Tibial nerve (tissue), 4 donors: Measurements from ENCODE around the gene L3MBTL1. TPM values are rescaled to one million over a fixed set of nuclear protein-coding genes. Genes with fewer than 3 reads are reported as not detected.

Experiments
- DNase-seq, 2 donors: peaks; one replicate each; pipeline ENCODE4 v3.0.0-alpha.2; 2019; ENCODE audit warnings: low spot score in 2 of 2
- H3K27ac ChIP-seq, 4 donors: fragments of 200-600 bp; sonication (generic) in 3 of 4; one replicate each; pipeline ENCODE4 v1.5.1; 2017 to 2019; ENCODE audit warnings: mild to moderate bottlenecking in 1 of 4
- H3K27me3 ChIP-seq, 2 donors: fragments of 200-600 bp; sonication (generic) in 1 of 2; one replicate each; pipeline versions ENCODE4 v1.5.1 to v1.6.0; 2017 to 2019
- H3K36me3 ChIP-seq, 3 donors: fragments of 200-600 bp; sonication (generic); one replicate each; pipeline ENCODE4 v1.5.1; 2018 to 2019
- H3K4me1 ChIP-seq, 4 donors: fragments of 200-600 bp; sonication (generic) in 3 of 4; one replicate each; pipeline ENCODE4 v1.5.1; 2017 to 2019
- H3K4me3 ChIP-seq, 4 donors: fragments of 200-600 bp; sonication (generic) in 3 of 4; one replicate each; pipeline ENCODE4 v1.5.1; 2017 to 2019; ENCODE audit warnings: mild to moderate bottlenecking in 1 of 4, moderate library complexity in 1 of 4
- H3K9me3 ChIP-seq, 4 donors: fragments of 200-600 bp; sonication (generic) in 3 of 4; one replicate each; pipeline ENCODE4 v1.5.1; 2017 to 2019
- CTCF ChIP-seq, 5 experiments: fragments of 200-600 bp in 3 of 5; fragments of 450-650 bp in 2 of 5; sonication (generic) in 3 of 5; IDR thresholded peaks; one replicate each; pipeline ENCODE4 v1.5.1; 2016 to 2019; ENCODE audit warnings: antibody characterized with exemption in 5 of 5, mild to moderate bottlenecking in 3 of 5, moderate library complexity in 2 of 5
- EP300 ChIP-seq, 2 donors: sonication (generic); formaldehyde crosslinking; IDR thresholded peaks; one replicate each; pipeline ENCODE4 v1.6.1; 2017; ENCODE audit warnings: antibody characterized with exemption in 2 of 2, mild to moderate bottlenecking in 1 of 2
- POLR2A ChIP-seq, 2 donors: fragments of 450-650 bp; IDR thresholded peaks; one replicate each; pipeline ENCODE4 v1.6.1; 2017; ENCODE audit warnings: antibody characterized with exemption in 2 of 2, mild to moderate bottlenecking in 2 of 2, moderate library complexity in 2 of 2
- WGBS, 2 donors: methylation state at CpG; one replicate each; pipeline ENCODE4 v1.1.5; 2018; 5-methylcytosine and 5-hydroxymethylcytosine counted together
- total RNA-seq, 4 donors: library from RNA; depleted of rRNA; stranded (reverse); fragments of >200 nt; gene quantifications; one replicate each; pipeline ENCODE4 v1.1.0, GENCODE V29; 2016

Gene L3MBTL1
- total RNA-seq, 4 donors from 2014 or later: 17.7 to 29.3 (median 22.7) TPM

- H3K9me3 ChIP-seq: no peaks in the 10 kb centered on the region
- 81 to 84% methylated on average over 6 of the region's 6 CpGs for WGBS, 2 donors
- no peak overlapping the region for H3K27ac ChIP-seq
- H3K27me3 ChIP-seq: no peaks in the 10 kb centered on the region
- H3K4me1 ChIP-seq: no peaks in the 10 kb centered on the region
- peaks cover 0 to 70% (median 0%) of the 10 kb centered on the region in 3 donors for H3K36me3 ChIP-seq
- H3K4me3 ChIP-seq: no peak overlapping the region
- TF ChIP-seq EP300 (IDR thresholded peaks at IDR 0.05): no peak
- no peak for DNase-seq
Observed at GRCh38 chr20:43538878-43539700, 31.6 kb downstream of the L3MBTL1 start.

- DNase-seq: no peak
- Histone ChIP-seq H3K27me3 (no peaks in the 10 kb centered on the region), H3K27ac (no peak overlapping the region), H3K36me3 (peaks cover 0 to 66% (median 0%) of the 10 kb centered on the region in 3 donors), H3K4me3 (no peak overlapping the region), H3K9me3 (no peaks in the 10 kb centered on the region), H3K4me1 (no peaks in the 10 kb centered on the region)
- no peak for TF ChIP-seq CTCF (IDR thresholded peaks at IDR 0.05)
- no peak for TF ChIP-seq POLR2A (IDR thresholded peaks at IDR 0.05)
- TF ChIP-seq EP300 (IDR thresholded peaks at IDR 0.05): no peak
- 90 to 91% methylated on average over 17 of the region's 17 CpGs for WGBS, 2 donors
Observed at GRCh38 chr20:43539975-43540672, 32.6 kb downstream of the L3MBTL1 start.

- H3K4me3 ChIP-seq: no peak overlapping the region
- 92 to 98% methylated on average over 7 of the region's 7 CpGs for WGBS, 2 donors
- no peaks in the 10 kb centered on the region for H3K27me3 ChIP-seq
- no peaks in the 10 kb centered on the region for H3K9me3 ChIP-seq
- H3K36me3 ChIP-seq: peaks cover 0 to 66% (median 0%) of the 10 kb centered on the region in 3 donors
- no peaks in the 10 kb centered on the region for H3K4me1 ChIP-seq
- no peak for TF ChIP-seq EP300 (IDR thresholded peaks at IDR 0.05)
- no peak for TF ChIP-seq POLR2A (IDR thresholded peaks at IDR 0.05)
- no peak for TF ChIP-seq CTCF (IDR thresholded peaks at IDR 0.05)
- H3K27ac ChIP-seq: no peak overlapping the region
- no peak for DNase-seq
Observed at GRCh38 chr20:43540673-43541060, 33.2 kb downstream of the L3MBTL1 start.

DNA sequence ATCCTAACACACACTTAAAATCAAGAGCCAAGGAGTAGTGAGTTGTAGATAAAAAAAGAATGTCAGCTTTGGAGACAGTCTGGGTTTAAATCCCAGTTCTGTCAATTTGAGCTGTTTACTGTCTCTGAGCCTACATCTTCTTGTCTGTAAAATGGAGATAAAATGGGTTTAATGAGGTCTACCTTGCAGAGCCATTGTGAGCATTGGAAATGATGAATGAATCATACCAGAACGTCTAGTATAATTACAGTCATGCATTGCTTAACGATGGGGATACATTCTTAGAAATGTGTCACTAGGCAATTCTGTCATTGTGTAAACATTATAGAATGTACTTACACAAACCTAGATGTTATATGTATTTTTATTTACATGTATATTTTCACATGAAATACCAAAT is 33.7 kb downstream of the L3MBTL1 start:
- H3K36me3 ChIP-seq: peaks cover 0 to 66% (median 0%) of the 10 kb centered on the region in 3 donors
- WGBS, 2 donors: 70 to 71% methylated on average over 2 of the region's 2 CpGs
- TF ChIP-seq EP300 (IDR thresholded peaks at IDR 0.05): no peak
- no peak for TF ChIP-seq POLR2A (IDR thresholded peaks at IDR 0.05)
- no peak for TF ChIP-seq CTCF (IDR thresholded peaks at IDR 0.05)

DNA sequence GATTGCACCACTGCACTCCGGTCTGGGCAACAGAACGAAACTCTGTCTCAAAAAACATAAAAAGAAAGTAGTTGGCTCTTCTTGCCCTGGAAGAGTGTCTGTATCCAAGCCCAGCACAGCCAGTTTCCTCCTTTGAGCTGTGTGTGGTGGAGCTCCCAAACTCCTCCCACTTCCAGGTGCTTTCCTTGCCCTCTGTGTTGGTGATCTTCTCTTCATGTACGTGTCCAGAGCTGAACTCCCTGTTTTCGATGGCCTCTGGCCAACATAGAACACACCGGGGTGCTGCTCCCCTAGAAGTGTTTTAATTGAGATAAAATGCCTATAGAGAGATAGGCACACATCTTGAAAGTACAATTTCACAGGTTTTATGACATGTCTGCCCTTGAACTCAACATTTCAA is 34.7 kb downstream of the L3MBTL1 start:
- H3K9me3 ChIP-seq: peaks cover 0 to under 1% (median 0%) of the 10 kb centered on the region in 4 donors
- no peak overlapping the region for H3K27ac ChIP-seq
- TF ChIP-seq CTCF (IDR thresholded peaks at IDR 0.05) (no peak), EP300 (IDR thresholded peaks at IDR 0.05) (no peak), POLR2A (IDR thresholded peaks at IDR 0.05) (no peak)
- no peaks in the 10 kb centered on the region for H3K4me1 ChIP-seq
- H3K27me3 ChIP-seq: no peaks in the 10 kb centered on the region
- 83 to 87% methylated on average over 5 of the region's 5 CpGs for WGBS, 2 donors
- DNase-seq: no peak
- H3K36me3 ChIP-seq: peaks cover 0 to 64% (median 0%) of the 10 kb centered on the region in 3 donors
- H3K4me3 ChIP-seq: no peak overlapping the region

More for the DNA sequence above, 33.7 kb downstream of the L3MBTL1 start:
- Histone ChIP-seq H3K27me3 (no peaks in the 10 kb centered on the region), H3K9me3 (no peaks in the 10 kb centered on the region), H3K4me1 (no peaks in the 10 kb centered on the region), H3K27ac (no peak overlapping the region), H3K4me3 (no peak overlapping the region)
- no peak for DNase-seq
